GM18511 (cell line): ENCODE data around the gene ANGEL1.

Experiments used
- ATAC-seq: cut with Tn5 transposase; IDR thresholded peaks from one replicate; pipeline ENCODE4 v1.9.1; 2021; ENCODE audit warnings: mild to moderate bottlenecking, moderate library complexity; ENCODE audit not compliant: unreplicated experiment

ANGEL1 gene

DNA sequence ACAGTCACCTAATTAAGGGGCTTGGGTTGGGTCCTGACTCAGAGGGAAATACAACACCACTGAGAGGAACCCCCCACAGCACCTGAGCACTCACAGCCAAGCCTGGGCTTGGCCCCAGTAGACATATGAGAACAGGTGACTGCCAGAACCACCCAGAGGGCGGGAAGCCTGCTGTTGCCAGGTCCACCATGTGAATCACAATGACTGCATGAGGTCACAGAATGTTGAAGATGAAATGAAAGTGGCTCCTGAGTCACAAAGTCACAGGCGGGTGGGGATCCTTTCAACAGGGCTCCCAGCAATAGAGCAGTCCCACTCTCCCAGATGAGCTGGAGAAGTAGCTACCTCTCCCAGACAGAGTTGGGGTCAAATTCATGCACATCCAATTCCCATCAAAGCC, 13.4 kb upstream of the ANGEL1 start, which contains the start of gene LRRC74A:
TSS of gene LRRC74A (plus strand) at position 287 of the 400 bp plus-strand sequence. CDS start 290 bp downstream, outside the sequence.
- no peak for ATAC-seq

DNA sequence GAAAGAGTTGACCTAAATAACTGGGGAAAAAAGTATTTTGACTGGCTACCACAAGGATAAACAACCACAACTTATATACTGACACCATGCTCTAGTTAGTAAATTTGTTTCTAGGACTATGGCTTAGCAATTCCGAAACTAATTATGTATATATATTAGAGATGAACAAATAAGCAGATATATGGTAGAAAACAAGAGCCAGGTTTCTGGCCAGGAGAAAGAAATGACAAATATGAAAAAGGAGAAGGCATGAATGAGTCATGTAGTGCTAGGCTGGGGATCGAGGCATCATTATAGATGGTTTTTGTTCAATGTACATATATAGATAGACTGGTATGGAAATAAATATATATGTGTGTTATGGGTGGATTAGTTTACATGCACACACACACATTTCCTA, 8.0 kb upstream of the ANGEL1 start:
- ATAC-seq: no peak

- no peak for ATAC-seq
Measured at GRCh38 chr14:76814726-76815645, 2.3 kb upstream of the ANGEL1 start.

- ATAC-seq: peak; percentile 28
Measured at GRCh38 chr14:76812093-76812421, 625 bp downstream of the ANGEL1 start.

DNA sequence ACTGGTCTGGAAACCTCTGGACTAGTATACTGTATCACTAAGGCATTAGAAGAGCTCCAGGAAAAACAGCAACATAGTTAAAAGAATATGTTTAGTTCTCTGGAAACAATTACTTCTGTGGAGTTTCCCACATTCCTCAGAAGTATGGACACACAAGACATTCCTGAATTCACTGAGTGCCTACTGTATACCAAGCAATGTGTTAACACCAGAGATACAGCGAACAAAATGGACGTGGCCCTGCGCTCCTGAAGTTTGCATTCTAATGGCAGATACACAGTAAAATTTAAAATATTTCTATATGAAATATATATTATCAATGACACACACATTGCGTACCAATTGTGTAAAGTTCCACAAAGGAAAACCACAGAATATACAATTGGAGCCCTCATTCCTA, 1.1 kb downstream of the ANGEL1 start:
- ATAC-seq: no peak

DNA sequence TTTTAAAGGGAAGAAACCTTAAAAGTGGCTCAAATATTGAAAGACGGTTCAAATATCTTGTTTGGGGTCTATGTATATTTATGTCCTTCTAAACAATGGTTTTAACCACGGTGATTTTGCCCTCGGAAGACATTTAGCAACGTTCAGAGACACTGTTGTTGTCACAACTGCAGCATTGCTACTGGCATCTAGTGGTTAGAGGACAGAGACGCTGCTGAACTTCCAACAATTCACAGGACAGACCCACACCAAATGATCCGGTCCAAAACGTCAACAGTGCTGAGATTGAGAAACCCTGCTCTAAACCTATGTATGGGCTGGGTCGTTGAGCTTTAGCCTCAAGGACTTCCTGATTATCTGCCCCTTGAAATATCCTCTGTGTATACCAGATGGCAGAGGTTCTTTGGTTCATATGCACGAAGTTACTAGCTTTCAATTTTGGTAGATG, 1.7 kb downstream of the ANGEL1 start:
- no peak for ATAC-seq

- no peak for ATAC-seq
Measured at GRCh38 chr14:76810525-76810924, 2.2 kb downstream of the ANGEL1 start.

- ATAC-seq: no peak
Measured at GRCh38 chr14:76808990-76809389, 3.7 kb downstream of the ANGEL1 start.

- no peak for ATAC-seq
Measured at GRCh38 chr14:76808011-76808410, 4.7 kb downstream of the ANGEL1 start.

DNA sequence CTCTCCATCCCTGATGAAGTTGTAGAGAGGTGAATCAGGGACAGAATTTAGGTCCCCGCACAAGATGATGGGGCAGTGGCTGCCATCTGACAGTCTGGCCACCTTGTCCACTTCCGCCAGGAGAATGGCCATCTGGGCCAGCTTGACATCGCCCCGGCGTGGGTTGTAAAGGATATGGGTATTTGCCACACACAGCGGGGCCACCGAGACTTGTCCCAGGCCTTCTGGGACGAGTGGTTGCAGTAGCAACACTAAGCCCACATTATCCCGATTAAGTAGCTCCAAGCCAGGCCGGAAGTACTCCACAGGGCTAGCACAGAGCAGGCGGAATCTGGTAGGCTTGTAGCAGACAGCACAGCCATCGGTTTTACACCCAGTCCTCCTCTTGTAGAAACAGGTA, 6.2 kb downstream of the ANGEL1 start:
- ATAC-seq: no peak

DNA sequence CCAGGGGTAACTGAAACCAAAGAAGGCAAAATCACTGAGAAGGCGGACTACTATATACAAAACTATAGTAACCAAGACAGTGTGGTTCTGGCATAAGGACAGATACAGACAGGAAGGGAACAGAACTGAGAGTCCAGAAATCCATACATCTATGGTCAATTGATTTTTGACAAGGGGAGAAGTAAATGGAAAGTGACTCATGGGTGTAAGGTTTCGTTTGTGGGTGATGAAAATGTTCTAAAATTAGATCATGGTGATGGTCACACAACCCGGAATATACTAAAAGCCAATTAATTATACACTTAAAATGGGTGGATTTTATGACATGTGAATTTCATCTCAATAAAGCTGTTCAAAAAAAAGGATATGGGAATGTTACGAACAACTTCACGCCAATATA, 18.7 kb downstream of the ANGEL1 start:
- ATAC-seq: no peak

DNA sequence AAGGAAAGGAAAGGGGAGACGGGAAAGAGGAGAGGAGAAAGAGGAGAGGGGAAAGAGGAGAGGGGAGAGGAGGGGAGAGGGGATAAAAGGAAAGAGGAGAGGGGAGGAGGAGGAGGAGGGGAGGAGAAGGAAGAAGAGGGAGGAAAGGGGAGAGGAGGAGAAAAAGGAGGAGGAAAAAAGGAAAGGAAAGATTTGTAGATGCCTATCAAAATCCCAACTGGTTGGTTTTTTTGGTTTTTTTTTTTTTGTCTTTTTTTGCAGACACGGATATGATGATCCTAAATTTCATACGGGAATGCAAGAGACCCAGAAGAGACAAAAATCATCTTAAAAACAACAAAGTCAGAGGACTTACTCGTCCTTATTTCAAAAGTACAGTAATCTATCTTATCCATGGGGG, 19.4 kb downstream of the ANGEL1 start:
- ATAC-seq: no peak

GRCh38 chr14:76792422-76792821, 20.3 kb downstream of the ANGEL1 start:
- no peak for ATAC-seq

- no peak for ATAC-seq
Measured at GRCh38 chr14:76786601-76787000, 26.1 kb downstream of the ANGEL1 start.

DNA sequence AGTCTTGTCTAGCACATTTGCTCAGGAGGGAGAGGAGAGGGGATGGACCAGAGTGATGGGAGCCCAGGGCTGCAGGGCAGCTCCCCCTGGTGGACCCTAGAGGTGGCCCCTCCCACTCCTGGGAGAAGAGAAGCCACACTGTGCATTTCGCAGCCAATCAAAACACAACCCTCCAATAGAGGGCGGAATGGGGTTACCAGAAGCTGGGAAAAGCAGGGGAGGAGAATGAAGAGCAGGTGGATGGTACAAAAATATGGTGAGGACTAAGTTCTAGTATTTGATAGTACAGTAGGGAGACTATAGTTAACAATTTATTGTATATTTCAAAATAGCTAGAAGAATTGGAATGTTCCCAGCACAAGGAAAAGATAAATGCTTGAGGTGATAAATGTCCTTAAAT, 27.8 kb downstream of the ANGEL1 start:
- ATAC-seq: peak; percentile 78

GRCh38 chr14:76784266-76784874, 28.3 kb downstream of the ANGEL1 start:
- ATAC-seq: no peak

- ATAC-seq: no peak
Measured at GRCh38 chr14:76782885-76783566, 29.7 kb downstream of the ANGEL1 start.

DNA sequence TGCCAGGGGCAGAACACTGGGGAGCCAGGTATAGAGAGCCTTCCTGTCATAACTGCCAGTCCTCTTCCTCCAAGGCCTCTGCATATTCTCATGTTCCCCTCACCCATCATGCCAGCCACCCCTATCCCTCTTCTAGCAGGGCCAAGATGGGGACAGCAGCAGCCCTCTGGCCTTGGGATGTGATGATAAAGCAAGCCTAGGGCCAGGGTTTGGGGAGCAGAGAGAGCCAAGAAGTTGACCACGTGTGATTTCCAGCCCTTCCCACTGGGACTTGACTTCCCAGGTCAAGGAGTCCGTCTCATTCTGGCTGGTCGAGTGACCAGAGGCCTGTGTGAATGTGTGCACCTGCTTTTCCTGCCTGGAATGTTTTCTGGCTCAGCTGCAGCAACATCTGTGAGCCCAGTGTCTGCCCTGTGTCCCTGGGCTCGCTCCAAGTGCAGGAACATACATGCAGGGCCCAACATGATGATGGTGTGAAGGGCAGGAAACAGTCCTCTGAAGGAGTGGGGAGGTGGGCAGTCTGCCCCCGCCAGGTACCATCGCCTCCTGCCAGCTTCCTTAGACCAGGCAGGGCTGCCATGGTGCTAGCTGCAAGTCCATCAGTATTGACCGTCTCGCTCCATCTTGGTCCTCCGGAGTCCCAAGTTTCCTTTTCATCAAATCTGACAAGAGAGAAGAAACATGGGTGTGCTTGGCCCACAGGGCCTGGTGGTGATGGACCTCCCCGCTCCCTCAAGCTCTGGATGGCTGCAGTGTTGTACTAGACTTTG, 30.4 kb downstream of the ANGEL1 start:
- ATAC-seq: no peak

- ATAC-seq: no peak
Measured at GRCh38 chr14:76781648-76782051, 31.0 kb downstream of the ANGEL1 start.

GRCh38 chr14:76780875-76781647, 31.6 kb downstream of the ANGEL1 start:
- ATAC-seq: no peak
